Left ventricle myocardium inferior (tissue), 1 donor: Measurements from ENCODE around the gene EPHX1. TPM values are rescaled to one million over a fixed set of nuclear protein-coding genes. Genes with fewer than 3 reads are reported as not detected.

Experiments used
- DNase-seq: peaks from one replicate; pipeline ENCODE4 v3.0.0-alpha.2; 2020
- H3K27ac ChIP-seq: fragments of 200-600 bp; replicated peaks from 2 replicates; pipeline ENCODE4 v1.8.0; 2021
- H3K27me3 ChIP-seq: fragments of 200-600 bp; 2 replicates; pipeline ENCODE4 v1.8.0; 2021; ENCODE audit warnings: low read depth
- H3K36me3 ChIP-seq: fragments of 200-600 bp; 2 replicates; pipeline ENCODE4 v1.8.0; 2021
- H3K4me1 ChIP-seq: fragments of 200-600 bp; 2 replicates; pipeline ENCODE4 v1.8.0; 2021
- H3K4me3 ChIP-seq: fragments of 200-600 bp; 2 replicates; pipeline ENCODE4 v1.8.0; 2021; ENCODE audit warnings: mild to moderate bottlenecking, moderate library complexity
- H3K9me3 ChIP-seq: fragments of 200-600 bp; replicated peaks from 2 replicates; pipeline ENCODE4 v1.8.0; 2021
- CTCF ChIP-seq: fragments of 200-600 bp; IDR thresholded peaks from 2 replicates; pipeline ENCODE4 v1.8.0; 2021; ENCODE audit warnings: antibody characterized with exemption, mild to moderate bottlenecking, borderline replicate concordance
- intact Hi-C: fragments of 100-400 bp; cut with micrococcal nuclease; formaldehyde crosslinking; loops from one replicate; pipeline ENCODE4 v1.11.0; 2022
- total RNA-seq: library from RNA; stranded (reverse); fragmentation: NEBNext Ultra II Directional; extraction: Animal tissue kit (Norgen Biotek cat#: 25700); gene quantifications from one replicate; pipeline ENCODE4 v1.2.1, GENCODE V29; 2021
- donor health status: DM: no; HTN: yes; CAD: no; lungs with severe emphysema.

The EPHX1 gene
- total RNA-seq, 1 donor from 2014 or later: 49.7 TPM

GRCh38 chr1:225875044-225875815, 65.3 kb downstream of the EPHX1 start:
- DNase-seq: no peak
- TF ChIP-seq CTCF: no peak
- Histone ChIP-seq H3K27ac (no peak overlapping the region), H3K4me3 (no peak overlapping the region), H3K4me1 (peaks cover 41% of the 10 kb centered on the region), H3K27me3 (no peaks in the 10 kb centered on the region), H3K36me3 (peaks cover 65% of the 10 kb centered on the region), H3K9me3 (no peaks in the 10 kb centered on the region)
- intact Hi-C loops: no loop called here

DNA sequence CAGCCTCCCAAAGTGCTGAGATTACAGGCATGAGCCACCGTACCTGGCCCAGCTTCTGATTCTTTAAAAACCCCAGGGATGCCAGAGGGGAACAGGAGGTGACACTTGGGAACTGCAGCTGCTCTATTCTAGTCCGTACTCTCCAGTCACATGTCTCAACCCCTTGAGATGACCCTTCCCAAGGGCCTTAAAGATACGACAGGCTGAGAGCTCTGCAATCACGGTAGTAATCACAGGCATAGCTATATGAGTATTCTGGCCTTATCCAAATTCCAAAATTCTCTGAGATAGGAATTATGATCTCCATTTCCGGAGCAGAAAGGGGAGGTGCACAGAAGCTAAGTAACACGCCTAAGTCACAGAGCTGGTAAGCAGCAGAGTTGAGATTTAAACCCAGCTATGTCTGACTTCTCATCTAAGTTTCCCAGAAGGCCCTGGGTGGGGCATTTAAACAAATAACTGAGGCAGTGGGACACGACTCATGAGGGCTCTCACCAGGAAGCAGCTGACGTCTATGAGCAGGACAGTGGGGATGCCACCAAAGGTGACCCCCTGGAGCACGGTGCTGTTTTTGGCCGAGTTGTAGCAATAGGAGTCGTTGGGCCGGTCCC, 67.1 kb downstream of the EPHX1 start:
- intact Hi-C loops: no loop called here
- peak overlapping the region; percentile 1 for H3K4me3 ChIP-seq
- no peak for DNase-seq
- peaks cover 47% of the 10 kb centered on the region for H3K36me3 ChIP-seq
- no peaks in the 10 kb centered on the region for H3K9me3 ChIP-seq
- H3K27me3 ChIP-seq: no peaks in the 10 kb centered on the region
- peaks cover 59% of the 10 kb centered on the region for H3K4me1 ChIP-seq
- peak overlapping the region; percentile 94 for H3K27ac ChIP-seq
- no peak for TF ChIP-seq CTCF

GRCh38 chr1:225877580-225877979, 67.7 kb downstream of the EPHX1 start:
- TF ChIP-seq CTCF: peak; percentile 56
- H3K9me3 ChIP-seq: no peaks in the 10 kb centered on the region
- H3K4me3 ChIP-seq: peak overlapping the region; percentile 1
- intact Hi-C loops: no loop called here
- H3K4me1 ChIP-seq: peaks cover 63% of the 10 kb centered on the region
- DNase-seq: peak; percentile 65
- no peaks in the 10 kb centered on the region for H3K27me3 ChIP-seq
- peak overlapping the region; percentile 94 for H3K27ac ChIP-seq
- peaks cover 41% of the 10 kb centered on the region for H3K36me3 ChIP-seq

DNA sequence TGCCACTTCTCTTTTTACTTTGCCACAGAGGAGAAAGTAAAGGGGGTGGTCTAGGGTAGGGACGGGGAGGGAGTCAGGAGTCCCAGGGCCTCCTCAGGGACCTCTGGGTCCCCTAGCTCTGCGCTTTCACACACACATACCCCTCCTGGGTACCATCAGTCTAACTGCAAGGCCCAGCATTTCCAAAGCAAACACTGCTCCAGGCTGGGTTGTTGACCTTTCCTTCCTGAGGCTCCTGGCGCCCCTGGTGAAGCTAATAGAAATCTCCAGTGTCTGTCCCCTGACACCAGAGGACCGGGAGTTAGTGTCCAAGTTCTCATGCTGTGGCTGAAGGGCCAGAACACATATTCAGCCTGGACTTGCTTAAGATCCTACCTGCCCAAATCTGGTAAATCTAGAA, 68.4 kb downstream of the EPHX1 start:
- intact Hi-C loops: no loop called here
- peaks cover 34% of the 10 kb centered on the region for H3K36me3 ChIP-seq
- H3K4me1 ChIP-seq: peaks cover 70% of the 10 kb centered on the region
- no peaks in the 10 kb centered on the region for H3K9me3 ChIP-seq
- no peak for TF ChIP-seq CTCF
- no peaks in the 10 kb centered on the region for H3K27me3 ChIP-seq
- DNase-seq: no peak
- peak overlapping the region; percentile 94 for H3K27ac ChIP-seq
- peak overlapping the region; percentile 1 for H3K4me3 ChIP-seq

GRCh38 chr1:225879521-225880221, 69.7 kb downstream of the EPHX1 start:
- intact Hi-C loops: no loop called here
- H3K4me3 ChIP-seq: peak overlapping the region; percentile 96
- no peak for DNase-seq
- no peaks in the 10 kb centered on the region for H3K9me3 ChIP-seq
- no peaks in the 10 kb centered on the region for H3K27me3 ChIP-seq
- H3K27ac ChIP-seq: peak overlapping the region; percentile 94
- H3K4me1 ChIP-seq: peaks cover 77% of the 10 kb centered on the region
- no peak for TF ChIP-seq CTCF
- peaks cover 21% of the 10 kb centered on the region for H3K36me3 ChIP-seq
